H1 (cell line): ENCODE results near the gene FGF1. TPM values are rescaled to one million over a fixed set of nuclear protein-coding genes. Genes with fewer than 3 reads are reported as not detected.

ENCODE experiments used
- CTCF ChIA-PET: fragments of 300-600 bp; sonication (Branson Sonifier 250); formaldehyde crosslinking; loops from one replicate; lab custom pipeline; 2021; ENCODE audit not compliant: partially characterized antibody; lab: Charles Lee
- POLR2A ChIA-PET: fragments of 300-600 bp; sonication (Branson Sonifier 250); formaldehyde crosslinking; loops from one replicate; lab custom pipeline; 2021; ENCODE audit warnings: inconsistent platforms; ENCODE audit not compliant: partially characterized antibody; lab: Charles Lee
- DNase-seq, 2 experiments: peaks; one replicate each; pipeline versions ENCODE4 v3.0.0 to v3.0.0-alpha.2; 2010 to 2022; ENCODE audit warnings: low spot score in 2 of 2, low read depth in 1 of 2, mixed read lengths in 1 of 2
- FAIRE-seq: peaks from 2 replicates; lab custom pipeline; 2011; peaks lifted over from hg19 to GRCh38; lab: Jason Lieb, UNC
- H2AFZ ChIP-seq: 2 replicates; pipeline ENCODE4 v1.8.1; 2012; ENCODE audit warnings: low read length, inconsistent platforms
- H2AK5ac ChIP-seq: 2 replicates; pipeline ENCODE4 v1.6.1; 2013; ENCODE audit warnings: low read depth, low read length
- H2BK120ac ChIP-seq: replicated peaks from 2 replicates; pipeline ENCODE3; 2013; ENCODE audit warnings: low read depth, low read length, inconsistent platforms
- H2BK12ac ChIP-seq: 2 replicates; pipeline ENCODE4 v1.6.1; 2013; ENCODE audit warnings: low read depth, low read length
- H2BK15ac ChIP-seq: 2 replicates; pipeline ENCODE4 v1.6.1; 2013; ENCODE audit warnings: low read length
- H2BK20ac ChIP-seq: 2 replicates; pipeline ENCODE4 v1.6.1; 2013; ENCODE audit warnings: low read length
- H2BK5ac ChIP-seq: 2 replicates; pipeline ENCODE4 v1.6.1; 2013; ENCODE audit warnings: low read depth, low read length
- H3K14ac ChIP-seq: 2 replicates; pipeline ENCODE4 v1.6.1; 2013; ENCODE audit warnings: inconsistent platforms; ENCODE audit not compliant: insufficient read length
- H3K18ac ChIP-seq: 2 replicates; pipeline ENCODE4 v1.6.1; 2013; ENCODE audit warnings: low read length; ENCODE audit errors: extremely low read depth
- H3K23ac ChIP-seq: 2 replicates; pipeline ENCODE4 v1.6.1; 2013; ENCODE audit warnings: inconsistent platforms; ENCODE audit not compliant: insufficient read length
- H3K23me2 ChIP-seq: 2 replicates; pipeline ENCODE4 v1.6.1; 2013; ENCODE audit warnings: low read depth, low read length
- H3K27ac ChIP-seq: 2 replicates; pipeline ENCODE4 v1.6.1; 2011; ENCODE audit warnings: low read depth, low read length, inconsistent platforms
- H3K27me3 ChIP-seq, 4 experiments: replicated peaks in 1 of 4; 1 replicate in 1 of 4; 2 replicates in 3 of 4; pipeline versions ENCODE4 v1.6.1 to v1.8.1; 2011 to 2013; ENCODE audit warnings: low read length in 3 of 4, mild to moderate bottlenecking in 3 of 4, inconsistent platforms in 2 of 4, mixed read lengths in 2 of 4, moderate library complexity in 1 of 4; ENCODE audit not compliant: control insufficient read depth in 3 of 4, insufficient read depth in 3 of 4; ENCODE audit errors: extremely low read depth in 1 of 4
- H3K36me3 ChIP-seq, 4 experiments: 2 replicates each; pipeline versions ENCODE4 v1.6.1 to v1.8.1; 2011 to 2013; ENCODE audit warnings: mild to moderate bottlenecking in 4 of 4, low read length in 3 of 4, moderate library complexity in 2 of 4, control low read depth in 1 of 4, inconsistent platforms in 1 of 4; ENCODE audit not compliant: insufficient read depth in 4 of 4, control insufficient read depth in 2 of 4
- H3K4ac ChIP-seq: replicated peaks from 2 replicates; pipeline ENCODE3; 2013; ENCODE audit warnings: low read length, low read depth, mixed read lengths, inconsistent platforms; ENCODE audit not compliant: insufficient read length
- H3K4me1 ChIP-seq, 4 experiments: replicated peaks in 1 of 4; 1 replicate in 1 of 4; 2 replicates in 3 of 4; pipeline versions ENCODE4 v1.6.1 to v1.8.1; 2011 to 2013; ENCODE audit warnings: low read length in 3 of 4, inconsistent platforms in 2 of 4, mixed read lengths in 1 of 4; ENCODE audit not compliant: insufficient read depth in 4 of 4, control insufficient read depth in 3 of 4
- H3K4me2 ChIP-seq, 2 experiments: 2 replicates each; pipeline versions ENCODE4 v1.6.1 to v1.8.1; 2011 to 2013; ENCODE audit warnings: low read depth in 2 of 2, low read length in 2 of 2, control low read depth in 1 of 2, inconsistent platforms in 1 of 2, mild to moderate bottlenecking in 1 of 2; ENCODE audit not compliant: insufficient read depth in 1 of 2
- H3K4me3 ChIP-seq, 4 experiments: fragments of 200-600, 300-600 bp in 1 of 4; sonication (generic), shearing (Covaris generic), sonication (Bioruptor Twin) in 1 of 4; 2 replicates each; pipeline versions ENCODE4 v1.5.1 to v1.8.1; 2011 to 2016; ENCODE audit warnings: low read length in 4 of 4, low read depth in 3 of 4, control low read depth in 2 of 4, inconsistent platforms in 2 of 4, mild to moderate bottlenecking in 2 of 4, mixed read lengths in 1 of 4, moderate library complexity in 1 of 4; ENCODE audit not compliant: insufficient read depth in 2 of 4; ENCODE audit errors: extremely low read depth in 1 of 4
- H3K56ac ChIP-seq: replicated peaks from 2 replicates; pipeline ENCODE3; 2013; ENCODE audit warnings: low read depth, mild to moderate bottlenecking, mixed read lengths, low read length, inconsistent platforms; ENCODE audit not compliant: insufficient read length
- H3K79me1 ChIP-seq: 2 replicates; pipeline ENCODE4 v1.6.1; 2013; ENCODE audit warnings: low read depth, low read length, control low read depth
- H3K79me2 ChIP-seq, 2 experiments: 2 replicates each; pipeline versions ENCODE4 v1.6.1 to v1.8.1; 2012 to 2013; ENCODE audit warnings: low read length in 2 of 2, mild to moderate bottlenecking in 2 of 2, inconsistent platforms in 1 of 2; ENCODE audit not compliant: insufficient read depth in 2 of 2, control insufficient read depth in 1 of 2
- H3K9ac ChIP-seq, 4 experiments: replicated peaks in 1 of 4; 1 replicate in 1 of 4; 2 replicates in 3 of 4; pipeline versions ENCODE4 v1.6.1 to v1.8.1; 2011 to 2013; ENCODE audit warnings: low read depth in 3 of 4, low read length in 3 of 4, control low read depth in 2 of 4, mild to moderate bottlenecking in 2 of 4, moderate library complexity in 2 of 4, inconsistent platforms in 1 of 4; ENCODE audit errors: extremely low read depth in 1 of 4
- H3K9me3 ChIP-seq, 2 experiments: 2 replicates each; pipeline versions ENCODE4 v1.6.1 to v1.8.1; 2012 to 2013; ENCODE audit warnings: mild to moderate bottlenecking in 2 of 2, moderate library complexity in 2 of 2, control low read depth in 1 of 2, inconsistent platforms in 1 of 2, low read depth in 1 of 2, low read length in 1 of 2, mixed read lengths in 1 of 2; ENCODE audit not compliant: insufficient read depth in 2 of 2
- H4K20me1 ChIP-seq, 2 experiments: replicated peaks in 1 of 2; 2 replicates each; pipeline versions ENCODE3 to v1.8.1; 2011 to 2013; ENCODE audit warnings: inconsistent platforms in 2 of 2, low read length in 2 of 2, mild to moderate bottlenecking in 1 of 2; ENCODE audit not compliant: insufficient read depth in 2 of 2, control insufficient read depth in 1 of 2
- H4K5ac ChIP-seq: 2 replicates; pipeline ENCODE4 v1.6.1; 2013; ENCODE audit warnings: low read length, low read depth, mixed read lengths, inconsistent platforms; ENCODE audit not compliant: insufficient read length
- H4K8ac ChIP-seq: 2 replicates; pipeline ENCODE4 v1.8.0; 2013; ENCODE audit warnings: mild to moderate bottlenecking, moderate library complexity, low read length, inconsistent platforms; ENCODE audit not compliant: insufficient read depth; ENCODE audit errors: extremely low read depth
- H4K91ac ChIP-seq: replicated peaks from 2 replicates; pipeline ENCODE3; 2013; ENCODE audit warnings: low read length, mixed read lengths, inconsistent platforms; ENCODE audit not compliant: insufficient read length
- BACH1 ChIP-seq: IDR thresholded peaks from 2 replicates; pipeline ENCODE4 v1.6.1; 2012; ENCODE audit warnings: low read length, improper control_type of control experiment
- E2F6 ChIP-seq: IDR thresholded peaks from 2 replicates; pipeline ENCODE4 v1.6.1; 2012; ENCODE audit warnings: inconsistent platforms
- HDAC2 ChIP-seq, 2 experiments: fragments of 300-600 bp in 1 of 2; sonication (generic) in 1 of 2; IDR thresholded peaks; 2 replicates each; pipeline ENCODE4 v1.6.1; 2011 to 2012; ENCODE audit warnings: low read depth in 2 of 2, low read length in 2 of 2, mild to moderate bottlenecking in 2 of 2, moderate library complexity in 2 of 2, borderline replicate concordance in 1 of 2, inconsistent platforms in 1 of 2
- HDAC6 ChIP-seq: IDR thresholded peaks from one replicate; pipeline ENCODE4 v1.7.1; 2012; ENCODE audit warnings: low read depth, mild to moderate bottlenecking, inconsistent platforms, low read length, moderate library complexity
- MAFK ChIP-seq: IDR thresholded peaks from 2 replicates; pipeline ENCODE4 v1.6.1; 2012; ENCODE audit warnings: low read depth, mild to moderate bottlenecking, improper control_type of control experiment, low read length
- RAD21 ChIP-seq, 2 experiments: IDR thresholded peaks in 1 of 2; conservative IDR thresholded peaks in 1 of 2; 2 replicates each; pipeline ENCODE4 v1.6.1; 2011; ENCODE audit warnings: low read depth in 2 of 2, low read length in 2 of 2, improper control_type of control experiment in 1 of 2, inconsistent platforms in 1 of 2, mild to moderate bottlenecking in 1 of 2, moderate library complexity in 1 of 2
- SRF ChIP-seq: IDR thresholded peaks from 2 replicates; pipeline ENCODE4 v1.6.1; 2011; ENCODE audit warnings: mild to moderate bottlenecking, low read depth, low read length, moderate library complexity
- ZNF274 ChIP-seq: IDR thresholded peaks from 2 replicates; pipeline ENCODE4 v1.7.0; 2012; ENCODE audit warnings: low read length, borderline replicate concordance; ENCODE audit errors: extremely low read depth
- WGBS, 2 experiments: shearing (Covaris generic) in 1 of 2; methylation state at CpG; one replicate each; pipeline versions ENCODE4 v1.1.6 to v1.1.7; 2013 to 2015; ENCODE audit warnings: low lambda C conversion rate in 2 of 2, mixed read lengths in 2 of 2, inconsistent platforms in 1 of 2, low coverage in 1 of 2, missing lambda C conversion rate in 1 of 2; ENCODE audit not compliant: insufficient replicate concordance in 2 of 2, insufficient coverage in 1 of 2, insufficient read length in 1 of 2; ENCODE audit errors: extremely low coverage in 1 of 2, missing lambda C conversion rate in 1 of 2; 5-methylcytosine and 5-hydroxymethylcytosine counted together
- polyA plus RNA-seq, 7 experiments: library from polyadenylated mRNA; depleted of rRNA in 3 of 7; stranded (reverse) in 5 of 7; unstranded in 2 of 7; fragments of >200 nt in 5 of 7; fragments of 200-250 nt in 2 of 7; gene quantifications; 1 replicate in 5 of 7; 2 replicates in 1 of 7; 4 replicates in 1 of 7; pipeline versions ENCODE4 v1.2.1 to v1.2.3, GENCODE V29; 2011 to 2013; ENCODE audit warnings: missing spikeins in 2 of 7, mixed read lengths in 2 of 7
- total RNA-seq: library from RNA; stranded (reverse); fragmentation: NEBNext Ultra II Directional; extraction: Animal tissue kit (Norgen Biotek cat#: 25700); gene quantifications from 2 replicates; pipeline ENCODE4 v1.2.1, GENCODE V29; 2021

FGF1 gene
- total and polyA plus RNA-seq, 2 of the 8 experiments (the other 6 are each of a cell fraction or from before 2014, with no cell fraction given) = 0.30 to 0.50 TPM

- Histone ChIP-seq H3K4me2 (no peak overlapping the region), H2BK5ac (no peak overlapping the region; the same call in 1 of the 2 replicates), H3K4ac (no peak overlapping the region), H3K23me2 (no peaks in the 10 kb centered on the region), H3K23ac (no peak overlapping the region), H2AFZ (0 out of 2 replicates have a peak overlapping the region, but pooled peaks have one; percentile 23), H3K9me3 (no peaks in the 10 kb centered on the region), H3K27ac (no peak overlapping the region), H3K4me3 (no peak overlapping the region), H3K14ac (no peak overlapping the region), H2BK12ac (0 out of 2 replicates have a peak overlapping the region, but pooled peaks have one; percentile 56)
- DNase-seq = no peak
- WGBS, 2 experiments = 76% methylated on average over 6 of the region's 6 CpGs; no CpG with 5 or more reads in 1 of the 2 experiments
- TF ChIP-seq RAD21 (IDR thresholded peaks at IDR 0.05 in 1 of 2, conservative IDR thresholded peaks at IDR 0.05 in 1 of 2; ENCODE audit: low read depth in 2 of 2, low read length in 2 of 2) = no peak
- no peak for TF ChIP-seq HDAC6
- no peak for TF ChIP-seq HDAC2 (IDR thresholded peaks at IDR 0.05; ENCODE audit: borderline replicate concordance in 1 of 2, low read depth in 2 of 2, low read length in 2 of 2)
- no peak for TF ChIP-seq ZNF274
- TF ChIP-seq BACH1 = peak; percentile 100
- no peak for TF ChIP-seq E2F6
- TF ChIP-seq SRF = no peak
- TF ChIP-seq MAFK = peak; percentile 96
- TF ChIP-seq, all 59 proteins: peak for 2
- H4K5ac ChIP-seq = no peak overlapping the region
- no peak overlapping the region for H3K56ac ChIP-seq
- H4K20me1 ChIP-seq = peaks cover 0 to 2% of the 10 kb centered on the region in 2 experiments
- no peaks in the 10 kb centered on the region for H3K36me3 ChIP-seq
- 0 out of 7 replicates have a peak, but pooled peaks cover 0 to 3% (median 0%) of the 10 kb centered on the region in 4 experiments for H3K27me3 ChIP-seq
- ChIA-PET CTCF (interaction anchor here (0.9 to 10.4 kb wide), 6 partner anchors 11 to 57 kb away, joined by 3 to 68 read pairs (median 4); no protein-coding TSS in a partner anchor), POLR2A (interaction anchor here (1.0 kb wide), 1 partner anchor 45 kb away, joined by 3 read pairs; no protein-coding TSS in a partner anchor)
- no peak overlapping the region for H2BK20ac ChIP-seq
- H2AK5ac ChIP-seq = no peak overlapping the region
- no peaks in the 10 kb centered on the region; a peak in 1 of 7 replicates for H3K4me1 ChIP-seq
- H3K79me2 ChIP-seq = no peaks in the 10 kb centered on the region
- H4K91ac ChIP-seq = no peak overlapping the region
- H3K79me1 ChIP-seq = no peaks in the 10 kb centered on the region
- no peak overlapping the region for H2BK15ac ChIP-seq
- no peak for FAIRE-seq
- peak overlapping the region; percentile 55; the same call in 1 of the 2 replicates for H3K18ac ChIP-seq
- no peak overlapping the region for H2BK120ac ChIP-seq
- H4K8ac ChIP-seq = no peak overlapping the region
- no peak overlapping the region for H3K9ac ChIP-seq
These were observed 88.1 kb downstream of the FGF1 start for GRCh38 chr5:142597546-142598337.
